ENCODE results near the gene FBN2.

FBN2 gene

GRCh38 chr5:128551476-128551875, 13.4 kb upstream of the FBN2 start:
- Histone ChIP-seq H3K4me1 (ENCODE audit: control insufficient read depth, insufficient read depth, low read length) (peaks cover 8% of the 10 kb centered on the region; the same call in 1 of the 2 replicates), H3K4me3 (ENCODE audit: low read depth, low read length) (no peak overlapping the region), H3K27me3 (ENCODE audit: control insufficient read depth, insufficient read depth, low read length) (no peaks in the 10 kb centered on the region), H3K9me3 (ENCODE audit: control insufficient read depth, insufficient read depth, low read length) (no peaks in the 10 kb centered on the region; the same call in 1 of the 2 replicates), H3K36me3 (ENCODE audit: control insufficient read depth, insufficient read depth, low read length) (no peaks in the 10 kb centered on the region), H3K27ac (ENCODE audit: low read depth, low read length) (no peak overlapping the region), H3K9ac (ENCODE audit: low read depth, low read length) (no peak overlapping the region)

GRCh38 chr5:128549496-128549895, 11.5 kb upstream of the FBN2 start:
- Histone ChIP-seq H3K9ac (ENCODE audit: low read depth, low read length) (no peak overlapping the region), H3K27me3 (ENCODE audit: control insufficient read depth, insufficient read depth, low read length) (no peaks in the 10 kb centered on the region), H3K9me3 (ENCODE audit: control insufficient read depth, insufficient read depth, low read length) (no peaks in the 10 kb centered on the region; the same call in 1 of the 2 replicates), H3K36me3 (ENCODE audit: control insufficient read depth, insufficient read depth, low read length) (no peaks in the 10 kb centered on the region), H3K27ac (ENCODE audit: low read depth, low read length) (no peak overlapping the region), H3K4me1 (ENCODE audit: control insufficient read depth, insufficient read depth, low read length) (peaks cover 8% of the 10 kb centered on the region; the same call in 1 of the 2 replicates), H3K4me3 (ENCODE audit: low read depth, low read length) (no peak overlapping the region)

GRCh38 chr5:128546658-128547281, 8.7 kb upstream of the FBN2 start:
- H3K4me3 ChIP-seq (ENCODE audit: low read depth, low read length), result no peak overlapping the region
- H3K27me3 ChIP-seq (ENCODE audit: control insufficient read depth, insufficient read depth, low read length), result no peaks in the 10 kb centered on the region
- H3K9ac ChIP-seq (ENCODE audit: low read depth, low read length), result no peak overlapping the region
- H3K27ac ChIP-seq (ENCODE audit: low read depth, low read length), result peak overlapping the region; percentile 76
- peaks cover 8% of the 10 kb centered on the region; the same call in 1 of the 2 replicates for H3K4me1 ChIP-seq (ENCODE audit: control insufficient read depth, insufficient read depth, low read length)
- no peaks in the 10 kb centered on the region for H3K9me3 ChIP-seq (ENCODE audit: control insufficient read depth, insufficient read depth, low read length)
- no peaks in the 10 kb centered on the region for H3K36me3 ChIP-seq (ENCODE audit: control insufficient read depth, insufficient read depth, low read length)

GRCh38 chr5:128541385-128541784, 3.3 kb upstream of the FBN2 start:
- H3K9ac ChIP-seq (ENCODE audit: low read depth, low read length), result no peak overlapping the region
- no peaks in the 10 kb centered on the region for H3K4me1 ChIP-seq (ENCODE audit: control insufficient read depth, insufficient read depth, low read length)
- H3K4me3 ChIP-seq (ENCODE audit: low read depth, low read length), result no peak overlapping the region
- peaks cover 35% of the 10 kb centered on the region for H3K27me3 ChIP-seq (ENCODE audit: control insufficient read depth, insufficient read depth, low read length)
- no peaks in the 10 kb centered on the region for H3K9me3 ChIP-seq (ENCODE audit: control insufficient read depth, insufficient read depth, low read length)
- no peaks in the 10 kb centered on the region for H3K36me3 ChIP-seq (ENCODE audit: control insufficient read depth, insufficient read depth, low read length)
- no peak overlapping the region for H3K27ac ChIP-seq (ENCODE audit: low read depth, low read length)

- peak overlapping the region; percentile 75 for H3K27ac ChIP-seq (ENCODE audit: low read depth, low read length)
Measured at GRCh38 chr5:128539038-128539429, 989 bp upstream of the FBN2 start.

GRCh38 chr5:128538250-128539037, 399 bp upstream of the FBN2 start:
- no peak overlapping the region for H3K9ac ChIP-seq (ENCODE audit: low read depth, low read length)
- H3K36me3 ChIP-seq (ENCODE audit: control insufficient read depth, insufficient read depth, low read length), result no peaks in the 10 kb centered on the region
- H3K9me3 ChIP-seq (ENCODE audit: control insufficient read depth, insufficient read depth, low read length), result no peaks in the 10 kb centered on the region
- peaks cover 54% of the 10 kb centered on the region for H3K27me3 ChIP-seq (ENCODE audit: control insufficient read depth, insufficient read depth, low read length)
- peak overlapping the region; percentile 75 for H3K27ac ChIP-seq (ENCODE audit: low read depth, low read length)
- no peaks in the 10 kb centered on the region for H3K4me1 ChIP-seq (ENCODE audit: control insufficient read depth, insufficient read depth, low read length)
- peak overlapping the region; percentile 55 for H3K4me3 ChIP-seq (ENCODE audit: low read depth, low read length)

More at GRCh38 chr5:128539038-128539429, 989 bp upstream of the FBN2 start:
- peaks cover 54% of the 10 kb centered on the region for H3K27me3 ChIP-seq (ENCODE audit: control insufficient read depth, insufficient read depth, low read length)
- no peaks in the 10 kb centered on the region for H3K36me3 ChIP-seq (ENCODE audit: control insufficient read depth, insufficient read depth, low read length)
- H3K9me3 ChIP-seq (ENCODE audit: control insufficient read depth, insufficient read depth, low read length), result no peaks in the 10 kb centered on the region
- no peaks in the 10 kb centered on the region for H3K4me1 ChIP-seq (ENCODE audit: control insufficient read depth, insufficient read depth, low read length)
- H3K4me3 ChIP-seq (ENCODE audit: low read depth, low read length), result peak overlapping the region; percentile 55
- no peak overlapping the region for H3K9ac ChIP-seq (ENCODE audit: low read depth, low read length)

GRCh38 chr5:128537221-128537999, 635 bp downstream of the FBN2 start:
- Histone ChIP-seq H3K4me1 (ENCODE audit: control insufficient read depth, insufficient read depth, low read length) (no peaks in the 10 kb centered on the region), H3K27ac (ENCODE audit: low read depth, low read length) (peak overlapping the region; percentile 41), H3K4me3 (ENCODE audit: low read depth, low read length) (peak overlapping the region; percentile 55), H3K9me3 (ENCODE audit: control insufficient read depth, insufficient read depth, low read length) (no peaks in the 10 kb centered on the region), H3K27me3 (ENCODE audit: control insufficient read depth, insufficient read depth, low read length) (peaks cover 57% of the 10 kb centered on the region), H3K9ac (ENCODE audit: low read depth, low read length) (peak overlapping the region; percentile 48; the same call in 1 of the 2 replicates), H3K36me3 (ENCODE audit: control insufficient read depth, insufficient read depth, low read length) (no peaks in the 10 kb centered on the region)

DNA sequence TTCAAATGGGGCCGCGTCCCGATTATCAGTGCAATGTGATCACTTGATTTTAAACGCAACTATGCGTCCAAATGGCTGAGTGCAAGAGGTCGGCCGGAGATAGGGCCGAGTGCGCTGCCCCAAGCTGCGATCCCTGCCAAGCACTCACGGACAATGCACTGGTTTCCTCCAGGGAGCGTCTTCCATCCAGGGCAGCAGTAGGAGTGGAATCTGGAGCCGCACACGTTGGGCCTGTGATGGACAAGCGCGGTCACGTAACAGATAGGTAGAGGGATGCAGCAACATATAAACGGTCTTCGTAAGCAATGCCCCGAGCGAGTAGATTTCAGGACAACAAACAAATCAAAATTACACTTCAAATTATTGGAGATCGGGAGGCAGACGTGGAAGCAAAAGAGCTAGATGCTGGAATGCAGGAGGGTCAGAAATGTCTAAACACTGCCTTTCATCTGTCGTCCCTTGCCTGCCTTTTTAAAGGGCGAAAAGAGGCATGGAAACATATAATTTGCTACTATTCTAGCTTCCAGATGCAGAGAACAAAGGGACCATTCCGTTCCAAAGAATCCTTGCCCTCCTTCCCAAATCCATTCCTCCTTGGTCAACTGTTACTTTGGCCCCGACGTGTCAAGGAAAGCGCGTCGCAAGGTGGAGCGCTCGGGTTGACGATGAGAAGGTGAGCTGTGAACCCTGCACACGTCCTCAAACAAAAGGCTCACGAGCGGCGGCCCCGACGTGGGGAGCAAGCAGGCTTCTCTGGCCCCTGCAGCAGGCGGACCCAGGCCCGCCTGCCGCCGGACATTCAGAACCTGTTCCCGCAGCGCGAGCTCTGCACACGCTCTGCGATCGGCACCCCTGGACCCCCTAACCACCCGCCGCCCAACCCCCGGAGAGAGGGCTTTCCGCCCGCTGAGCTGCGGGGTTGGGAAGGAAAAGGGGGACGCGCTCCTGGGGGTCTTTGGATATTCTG, 1.5 kb downstream of the FBN2 start:
- peaks cover 57% of the 10 kb centered on the region for H3K27me3 ChIP-seq (ENCODE audit: control insufficient read depth, insufficient read depth, low read length)
- H3K4me1 ChIP-seq (ENCODE audit: control insufficient read depth, insufficient read depth, low read length), result no peaks in the 10 kb centered on the region
- H3K9ac ChIP-seq (ENCODE audit: low read depth, low read length), result no peak overlapping the region
- H3K4me3 ChIP-seq (ENCODE audit: low read depth, low read length), result peak overlapping the region; percentile 55
- H3K36me3 ChIP-seq (ENCODE audit: control insufficient read depth, insufficient read depth, low read length), result no peaks in the 10 kb centered on the region
- H3K9me3 ChIP-seq (ENCODE audit: control insufficient read depth, insufficient read depth, low read length), result no peaks in the 10 kb centered on the region
- no peak overlapping the region for H3K27ac ChIP-seq (ENCODE audit: low read depth, low read length)

DNA sequence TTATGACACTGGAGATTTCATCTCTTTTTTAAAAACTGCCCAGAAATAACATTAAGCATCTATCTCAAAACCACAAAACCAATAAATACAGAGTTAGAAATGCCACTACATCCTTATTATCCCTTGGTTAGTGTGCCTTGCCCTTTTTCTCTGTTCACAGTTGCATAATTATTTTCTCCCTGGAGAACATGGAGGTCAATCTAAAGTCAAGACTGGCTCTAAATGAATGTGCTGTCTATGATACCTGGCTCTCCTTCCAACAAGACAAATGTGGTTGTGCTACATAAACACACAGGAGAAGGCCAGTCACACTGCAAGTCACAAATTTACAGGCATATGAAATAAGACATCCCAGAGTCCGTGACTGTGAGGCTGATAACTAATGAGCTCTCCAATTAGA, 2.8 kb downstream of the FBN2 start:
- Histone ChIP-seq H3K4me3 (ENCODE audit: low read depth, low read length) (no peak overlapping the region), H3K9ac (ENCODE audit: low read depth, low read length) (no peak overlapping the region), H3K9me3 (ENCODE audit: control insufficient read depth, insufficient read depth, low read length) (no peaks in the 10 kb centered on the region), H3K4me1 (ENCODE audit: control insufficient read depth, insufficient read depth, low read length) (no peaks in the 10 kb centered on the region), H3K27ac (ENCODE audit: low read depth, low read length) (no peak overlapping the region), H3K27me3 (ENCODE audit: control insufficient read depth, insufficient read depth, low read length) (peaks cover 49% of the 10 kb centered on the region), H3K36me3 (ENCODE audit: control insufficient read depth, insufficient read depth, low read length) (no peaks in the 10 kb centered on the region)

DNA sequence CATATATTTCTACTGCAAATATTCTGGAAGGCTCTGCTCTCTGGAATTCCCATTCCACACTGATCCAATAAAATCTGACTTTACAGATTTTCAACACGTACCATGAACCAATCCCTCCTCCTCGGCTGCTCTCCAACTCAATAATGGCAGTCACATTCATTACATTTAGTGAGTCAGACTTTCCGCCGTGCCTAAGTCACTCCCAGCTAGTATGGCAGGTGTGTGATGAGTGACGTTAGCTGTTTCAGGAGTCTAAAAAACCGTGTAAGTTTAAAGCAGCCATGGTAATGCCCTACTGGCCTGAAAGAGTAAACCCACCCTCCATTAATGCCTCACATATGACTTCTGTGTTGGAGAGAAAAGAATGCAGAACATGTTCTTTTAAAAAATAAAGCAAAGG, 3.3 kb downstream of the FBN2 start:
- Histone ChIP-seq H3K9me3 (ENCODE audit: control insufficient read depth, insufficient read depth, low read length) (no peaks in the 10 kb centered on the region), H3K27ac (ENCODE audit: low read depth, low read length) (no peak overlapping the region), H3K36me3 (ENCODE audit: control insufficient read depth, insufficient read depth, low read length) (0 out of 2 replicates have a peak, but pooled peaks cover under 1% of the 10 kb centered on the region), H3K27me3 (ENCODE audit: control insufficient read depth, insufficient read depth, low read length) (peaks cover 46% of the 10 kb centered on the region), H3K4me3 (ENCODE audit: low read depth, low read length) (no peak overlapping the region), H3K4me1 (ENCODE audit: control insufficient read depth, insufficient read depth, low read length) (no peaks in the 10 kb centered on the region), H3K9ac (ENCODE audit: low read depth, low read length) (no peak overlapping the region)

All from HUES48 (cell line).